Testis (tissue), 3 donors: ENCODE results near the gene MUC2. TPM values are rescaled to one million over a fixed set of nuclear protein-coding genes. Genes with fewer than 3 reads are reported as not detected.

Experiments used
- DNase-seq: peaks from one replicate; pipeline ENCODE4 v3.0.0-alpha.2; 2019
- H3K27ac ChIP-seq, 2 donors: fragments of 200-600 bp; sonication (generic); one replicate each; pipeline ENCODE4 v1.5.1; 2019
- H3K27me3 ChIP-seq: fragments of 200-600 bp; sonication (generic); one replicate; pipeline ENCODE4 v1.5.1; 2019
- H3K36me3 ChIP-seq: fragments of 200-600 bp; sonication (generic); one replicate; pipeline ENCODE4 v1.5.1; 2017; ENCODE audit warnings: low read depth; ENCODE audit errors: missing control alignments
- H3K4me1 ChIP-seq: fragments of 200-600 bp; sonication (generic); one replicate; pipeline ENCODE4 v1.5.1; 2019
- H3K4me3 ChIP-seq, 2 donors: fragments of 200-600 bp; sonication (generic); one replicate each; pipeline ENCODE4 v1.5.1; 2017 to 2019
- H3K9me3 ChIP-seq: fragments of 200-600 bp; sonication (generic); one replicate; pipeline ENCODE4 v1.5.1; 2017
- POLR2A ChIP-seq: fragments of 450-650 bp; IDR thresholded peaks from one replicate; pipeline ENCODE4 v1.6.1; 2017; ENCODE audit warnings: antibody characterized with exemption, mild to moderate bottlenecking, moderate library complexity
- WGBS, 2 donors: methylation state at CpG; one replicate each; pipeline ENCODE4 v1.1.5; 2018; 5-methylcytosine and 5-hydroxymethylcytosine counted together
- intact Hi-C: fragments of 100-400 bp; cut with DNase I; formaldehyde crosslinking; loops from one replicate; pipeline ENCODE4 v1.15.1; 2023; ENCODE audit warnings: low total_unique reads
- polyA plus RNA-seq: library from polyadenylated mRNA; stranded (reverse); fragments of 350-450 nt; fragmentation: Illumina TruSeq; extraction: RNeasy Lipid Tissue Mini Kit (QIAGEN cat#74804); gene quantifications from one replicate; pipeline ENCODE4 v1.2.3, GENCODE V29; 2014; ENCODE audit warnings: low read depth, low replicate concordance; ENCODE audit not compliant: insufficient read depth
- total RNA-seq, 2 donors: library from RNA; depleted of rRNA; stranded (reverse); fragments of >200 nt; gene quantifications; one replicate each; pipeline ENCODE4 v1.2.3, GENCODE V29; 2016
- TF ChIP-seq, protein P1 (sequence below), 3 experiments: fragments of 450-650 bp in 2 of 3; fragments of 200-600 bp in 1 of 3; sonication (generic) in 1 of 3; IDR thresholded peaks; one replicate each; pipeline ENCODE4 v1.5.1; 2016 to 2019; ENCODE audit warnings: antibody characterized with exemption in 3 of 3, mild to moderate bottlenecking in 2 of 3, moderate library complexity in 1 of 3

Gene MUC2
- total and polyA plus RNA-seq, 3 donors from 2014 or later: 0.41 to 0.93 (median 0.47) TPM

DNA sequence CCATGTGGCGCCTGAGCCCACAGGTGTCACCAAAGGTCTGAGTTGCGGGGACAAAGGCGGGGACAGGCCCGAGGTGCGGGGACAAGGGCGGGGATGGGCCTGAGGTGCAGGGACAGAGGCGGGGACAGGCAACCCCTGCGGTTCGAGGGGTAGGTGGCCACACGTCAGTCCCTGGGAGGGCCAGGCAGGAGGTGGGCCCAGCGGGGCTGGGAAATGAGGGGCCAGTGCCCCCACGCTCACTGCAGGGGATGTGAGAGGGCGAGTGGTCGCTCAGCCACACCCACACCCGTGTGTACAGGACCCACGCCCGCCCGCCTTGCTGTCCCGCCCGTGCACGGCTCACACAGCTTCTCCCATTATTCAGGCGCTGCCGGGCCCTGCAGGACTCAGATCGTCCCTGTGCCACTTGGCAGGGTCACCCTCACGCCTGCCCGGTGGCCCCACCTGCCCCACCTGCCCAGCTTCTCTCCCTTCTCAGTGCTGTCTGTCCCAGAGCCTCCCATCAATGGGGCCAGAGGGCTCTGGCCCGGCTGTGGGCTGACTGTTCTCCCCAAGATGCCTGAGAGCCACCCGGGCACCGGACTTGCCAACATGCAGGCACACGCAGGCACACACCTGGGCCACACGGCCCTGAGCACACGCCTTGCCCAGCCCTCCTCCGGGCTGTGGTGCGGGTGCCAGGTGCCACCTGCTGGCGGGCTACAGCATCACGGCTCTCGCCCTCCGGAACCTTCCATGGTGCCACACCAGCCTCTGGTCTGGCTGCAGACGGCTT is 23.9 kb upstream of the MUC2 start:
- peak; percentile 77 for DNase-seq
- no peaks in the 10 kb centered on the region for H3K9me3 ChIP-seq
- intact Hi-C loops: no loop called here
- TF ChIP-seq POLR2A: no peak
- TF ChIP-seq, protein P1, sequence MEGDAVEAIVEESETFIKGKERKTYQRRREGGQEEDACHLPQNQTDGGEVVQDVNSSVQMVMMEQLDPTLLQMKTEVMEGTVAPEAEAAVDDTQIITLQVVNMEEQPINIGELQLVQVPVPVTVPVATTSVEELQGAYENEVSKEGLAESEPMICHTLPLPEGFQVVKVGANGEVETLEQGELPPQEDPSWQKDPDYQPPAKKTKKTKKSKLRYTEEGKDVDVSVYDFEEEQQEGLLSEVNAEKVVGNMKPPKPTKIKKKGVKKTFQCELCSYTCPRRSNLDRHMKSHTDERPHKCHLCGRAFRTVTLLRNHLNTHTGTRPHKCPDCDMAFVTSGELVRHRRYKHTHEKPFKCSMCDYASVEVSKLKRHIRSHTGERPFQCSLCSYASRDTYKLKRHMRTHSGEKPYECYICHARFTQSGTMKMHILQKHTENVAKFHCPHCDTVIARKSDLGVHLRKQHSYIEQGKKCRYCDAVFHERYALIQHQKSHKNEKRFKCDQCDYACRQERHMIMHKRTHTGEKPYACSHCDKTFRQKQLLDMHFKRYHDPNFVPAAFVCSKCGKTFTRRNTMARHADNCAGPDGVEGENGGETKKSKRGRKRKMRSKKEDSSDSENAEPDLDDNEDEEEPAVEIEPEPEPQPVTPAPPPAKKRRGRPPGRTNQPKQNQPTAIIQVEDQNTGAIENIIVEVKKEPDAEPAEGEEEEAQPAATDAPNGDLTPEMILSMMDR (IDR thresholded peaks at IDR 0.05): peak; percentile 82 to 86 (median 86)
- H3K36me3 ChIP-seq: no peaks in the 10 kb centered on the region
- no peak overlapping the region for H3K4me3 ChIP-seq
- WGBS, 2 donors: 53 to 60% methylated on average over 1 to 39 of the region's 39 CpGs
- H3K4me1 ChIP-seq: no peaks in the 10 kb centered on the region
- no peaks in the 10 kb centered on the region for H3K27me3 ChIP-seq
- no peak overlapping the region for H3K27ac ChIP-seq

DNA sequence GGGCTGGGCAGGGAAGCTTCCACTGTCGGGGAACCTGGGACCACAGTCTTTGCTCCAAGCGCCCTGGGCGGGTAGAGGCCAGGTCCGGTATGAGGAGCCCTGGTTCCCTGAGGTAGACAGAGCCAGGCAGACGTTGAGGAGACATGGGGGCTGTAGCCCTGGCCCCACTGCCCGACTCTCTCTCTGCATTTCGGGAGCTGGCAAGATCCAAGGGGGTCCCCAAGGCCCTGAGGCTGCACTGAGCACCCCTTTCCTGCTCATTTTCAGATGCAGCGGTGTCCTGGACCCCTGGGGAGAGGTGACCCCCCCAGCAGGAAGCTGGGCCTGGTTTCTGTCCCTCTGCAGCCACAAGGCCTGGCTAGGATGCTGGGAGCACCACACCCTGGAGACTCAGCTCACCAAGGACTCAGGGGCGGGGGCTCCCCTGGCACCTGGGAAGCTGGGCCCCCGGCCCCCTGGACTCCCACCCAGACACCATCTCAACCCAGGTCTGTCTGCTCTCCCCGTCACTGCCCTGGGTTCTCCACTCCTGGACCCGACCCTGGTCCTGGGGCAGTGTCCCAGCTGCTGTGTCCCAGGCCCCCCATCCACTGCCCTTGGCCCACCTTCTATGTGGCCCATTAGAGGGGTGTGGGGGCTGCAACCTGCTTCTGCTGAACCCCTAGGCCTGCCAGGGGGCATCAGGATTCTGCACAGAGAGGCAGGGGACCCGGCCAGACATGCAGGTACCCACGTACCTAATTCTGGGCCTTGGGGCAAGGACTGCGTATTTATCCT is 23.1 kb upstream of the MUC2 start:
- H3K4me1 ChIP-seq: no peaks in the 10 kb centered on the region
- no peak overlapping the region for H3K27ac ChIP-seq
- no peaks in the 10 kb centered on the region for H3K36me3 ChIP-seq
- no peaks in the 10 kb centered on the region for H3K9me3 ChIP-seq
- H3K27me3 ChIP-seq: no peaks in the 10 kb centered on the region
- TF ChIP-seq, protein P1 (IDR thresholded peaks at IDR 0.05): no peak
- no peak for TF ChIP-seq POLR2A
- no peak for DNase-seq
- 68 to 82% methylated on average over 7 to 13 of the region's 15 CpGs for WGBS, 2 donors
- intact Hi-C loops: no loop called here
- no peak overlapping the region for H3K4me3 ChIP-seq

DNA sequence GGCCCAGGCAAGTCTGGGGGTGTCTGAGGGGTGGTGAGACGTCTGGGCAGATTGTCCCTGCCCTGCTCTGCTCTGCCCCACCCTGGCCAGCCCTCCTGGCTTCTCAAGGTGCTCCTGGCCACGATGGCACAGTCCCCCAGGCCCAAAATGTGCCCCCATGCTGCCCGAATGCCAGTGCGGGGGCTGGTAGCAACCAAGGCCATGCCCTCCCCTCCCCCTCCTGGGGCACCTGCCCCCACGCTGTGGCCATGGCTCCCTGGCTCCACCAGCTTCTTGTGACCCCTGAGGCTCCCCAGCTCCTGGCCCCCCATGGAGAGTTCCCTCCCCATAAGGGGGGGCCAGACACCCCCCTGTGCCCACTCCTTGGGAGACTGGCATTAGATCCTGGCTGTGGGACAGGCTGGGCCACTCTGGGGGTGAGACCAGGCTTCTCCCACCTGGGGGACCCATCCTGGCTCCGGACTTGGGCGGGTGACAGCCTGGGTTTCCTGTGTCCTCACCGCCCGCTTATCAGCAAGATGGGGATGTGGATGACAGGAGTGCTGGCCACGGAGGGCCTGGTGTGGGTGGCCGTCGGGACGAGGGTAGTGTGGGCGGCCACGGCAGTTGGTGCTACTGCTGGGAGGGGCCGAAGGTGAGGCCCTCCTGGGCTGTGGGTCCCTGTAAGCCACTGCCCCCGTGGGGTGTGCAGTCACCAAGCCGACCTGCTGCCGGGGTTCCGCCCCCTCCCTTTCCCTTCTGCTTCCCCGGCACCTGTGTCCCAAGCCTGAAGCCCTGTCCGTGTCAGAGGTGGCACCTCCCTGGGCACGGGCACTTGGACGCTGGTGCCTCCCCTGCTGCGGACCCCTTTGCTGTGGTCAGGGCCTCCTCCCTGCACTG is 22.3 kb upstream of the MUC2 start:
- no peaks in the 10 kb centered on the region for H3K9me3 ChIP-seq
- no peaks in the 10 kb centered on the region for H3K27me3 ChIP-seq
- no peak overlapping the region for H3K4me3 ChIP-seq
- WGBS, 2 donors: 87 to 95% methylated on average over 4 to 24 of the region's 25 CpGs
- H3K36me3 ChIP-seq: no peaks in the 10 kb centered on the region
- TF ChIP-seq, protein P1 (IDR thresholded peaks at IDR 0.05): no peak
- TF ChIP-seq POLR2A: no peak
- no peaks in the 10 kb centered on the region for H3K4me1 ChIP-seq
- no peak overlapping the region for H3K27ac ChIP-seq
- DNase-seq: no peak
- intact Hi-C loops: no loop called here

DNA sequence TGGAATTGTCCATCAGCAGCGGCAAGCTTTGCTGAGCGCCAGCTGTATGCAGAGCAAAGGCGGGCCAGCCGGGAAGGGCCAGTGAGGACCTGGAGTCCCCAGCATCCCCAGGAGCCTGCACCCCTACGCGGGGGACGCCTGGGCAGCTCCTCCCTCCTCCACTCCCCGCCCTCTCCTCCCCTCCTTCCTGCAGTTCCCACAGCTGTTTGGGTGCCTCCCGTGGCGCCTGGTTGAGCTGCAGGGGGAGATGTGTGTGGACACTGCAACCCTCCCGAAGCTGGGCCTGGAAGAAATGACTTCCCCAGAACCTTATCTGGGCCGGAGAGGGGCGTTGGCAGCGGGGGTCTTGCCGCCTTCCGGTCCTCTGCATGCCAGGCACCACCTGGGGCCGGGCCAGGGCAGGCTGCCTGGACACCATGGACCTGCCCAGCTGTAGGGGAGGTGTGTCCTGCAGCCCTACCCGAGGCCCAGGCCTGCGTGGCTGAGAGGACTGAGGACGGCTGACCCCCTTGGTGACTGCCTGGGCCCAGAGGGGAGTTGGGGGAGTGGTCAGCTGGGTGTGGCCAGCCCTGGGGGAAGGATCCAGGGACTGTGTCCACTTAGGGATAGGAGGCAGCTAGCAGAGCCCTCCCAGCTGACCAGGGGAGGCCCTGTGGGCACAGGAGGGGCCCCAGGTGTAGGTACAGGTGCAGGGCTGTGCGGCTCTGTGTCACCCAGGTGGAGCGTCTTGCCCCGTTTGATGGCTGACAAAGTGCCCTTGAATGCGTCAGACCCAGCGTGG is 21.4 kb upstream of the MUC2 start:
- H3K4me1 ChIP-seq: no peaks in the 10 kb centered on the region
- 66 to 70% methylated on average over 10 to 25 of the region's 25 CpGs for WGBS, 2 donors
- H3K27me3 ChIP-seq: no peaks in the 10 kb centered on the region
- DNase-seq: no peak
- H3K36me3 ChIP-seq: no peaks in the 10 kb centered on the region
- H3K4me3 ChIP-seq: no peak overlapping the region
- no peak overlapping the region for H3K27ac ChIP-seq
- intact Hi-C loops: no loop called here
- H3K9me3 ChIP-seq: no peaks in the 10 kb centered on the region
- TF ChIP-seq, protein P1 (IDR thresholded peaks at IDR 0.05): no peak
- no peak for TF ChIP-seq POLR2A
